NCI-H128 (cell line): ENCODE data around the gene SV2A.

Experiments
- DNase-seq: peaks from one replicate; lab custom pipeline; 2025; ENCODE audit not compliant: unreplicated experiment; lab: John Stamatoyannopoulos, UW

Gene SV2A

DNA sequence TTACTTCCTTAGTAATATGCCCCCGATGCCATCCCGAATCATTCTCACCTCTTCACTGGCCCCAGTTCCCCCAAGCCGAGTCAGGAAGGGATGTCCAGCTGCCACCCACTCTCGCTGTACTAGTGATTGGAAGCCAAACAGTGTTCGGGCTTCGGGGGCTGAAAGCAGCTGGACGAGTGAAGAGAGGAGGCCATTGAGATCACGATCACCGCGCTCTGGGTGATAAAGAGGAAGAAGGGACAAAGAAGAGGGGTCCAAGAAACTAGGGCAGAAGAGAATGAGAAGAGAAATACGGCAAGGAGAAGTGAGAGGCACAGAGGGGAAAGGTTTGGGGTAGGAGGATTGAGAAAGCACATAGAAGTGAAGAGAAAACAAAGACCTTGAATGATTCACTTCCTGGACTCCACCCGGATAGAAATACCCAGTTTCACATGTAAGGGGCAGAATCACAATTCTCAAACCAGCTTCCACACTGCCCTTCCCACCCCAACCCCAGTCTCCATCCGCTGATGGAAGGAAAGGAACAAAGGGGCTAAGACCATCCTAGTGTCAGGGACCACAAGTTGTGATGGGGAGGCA is 13.7 kb upstream of the SV2A start:
- DNase-seq: no peak

DNA sequence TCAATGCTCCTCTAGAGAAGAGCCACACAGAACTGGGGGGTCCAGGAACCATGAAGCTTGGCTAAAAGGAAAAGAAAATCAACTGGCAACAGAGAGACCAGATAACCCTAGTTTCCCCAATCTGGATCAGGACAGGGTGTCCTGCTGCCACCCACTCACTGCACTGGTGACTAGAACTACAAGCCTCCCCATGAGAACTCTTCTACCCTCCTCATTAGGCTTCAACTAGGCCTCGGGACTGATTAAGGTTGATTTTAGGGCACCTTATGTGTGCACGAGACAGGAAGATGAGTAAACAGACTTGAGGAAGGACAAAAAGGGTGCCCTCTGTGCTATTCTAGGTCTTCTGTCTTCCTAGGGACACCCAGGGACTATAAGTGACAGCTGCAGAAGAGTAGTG is 12.2 kb upstream of the SV2A start:
- DNase-seq: no peak

DNA sequence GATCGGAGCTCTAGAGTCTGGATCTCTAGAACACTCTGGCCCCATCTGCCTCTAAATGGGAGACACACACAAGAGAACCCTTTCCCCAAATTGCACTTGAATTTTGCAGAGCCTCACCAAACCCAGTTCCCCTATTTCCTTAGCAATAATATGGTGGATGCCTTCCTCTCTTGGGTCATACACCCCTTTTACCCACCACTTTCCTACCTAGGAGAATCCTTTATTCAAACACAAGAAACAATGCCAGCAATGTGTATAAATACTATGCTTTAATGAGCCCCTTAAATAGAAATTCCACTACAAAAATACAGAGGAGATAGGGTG is 10.7 kb upstream of the SV2A start:
- no peak for DNase-seq

DNA sequence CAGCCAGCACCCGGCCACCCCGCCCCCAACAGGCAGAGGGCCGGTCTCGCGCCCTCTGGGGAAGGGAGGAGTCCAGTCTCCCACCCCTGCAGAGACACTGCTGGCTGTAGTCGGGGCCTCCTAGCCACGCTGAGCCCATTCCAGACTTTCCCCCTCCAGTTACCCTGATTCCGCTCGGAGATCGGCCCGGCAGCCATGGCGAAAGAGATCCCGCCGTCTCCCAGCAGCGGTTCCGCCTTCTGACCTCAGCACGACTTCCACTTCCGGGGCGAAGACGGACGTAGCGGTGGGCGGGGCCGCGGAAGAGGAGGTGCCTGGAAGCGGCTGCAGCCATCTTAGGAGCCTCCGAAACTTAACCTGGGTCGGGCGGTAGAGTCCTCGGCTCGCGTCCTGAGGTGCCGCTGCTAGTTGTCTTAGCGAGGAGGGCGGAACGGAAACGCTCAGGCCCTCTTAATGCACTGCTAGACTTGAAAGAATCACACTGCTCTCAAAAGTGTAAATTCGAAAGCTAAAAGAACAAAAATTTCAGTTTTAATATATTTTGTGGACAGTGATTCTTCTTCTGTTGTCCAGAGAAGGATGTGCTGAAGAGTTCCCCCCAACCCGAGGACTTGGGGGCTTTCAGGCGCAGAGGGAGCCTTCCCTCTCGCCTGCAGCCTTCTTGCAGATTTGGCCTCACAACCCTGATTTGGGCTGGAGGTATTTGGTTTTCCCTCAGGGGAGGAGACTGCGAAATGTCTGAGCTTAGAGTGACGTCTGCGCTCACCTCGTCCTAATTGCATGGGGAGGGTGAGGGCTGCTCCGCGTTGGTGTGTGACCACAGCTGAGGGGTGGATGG is 10.1 kb upstream of the SV2A start, which contains the start of gene SF3B4:
Gene SF3B4 (minus strand): TSS at position 241 of the 838 bp plus-strand sequence. CDS start 44 bp downstream, at position 197.
- peak; percentile 93 for DNase-seq

DNA sequence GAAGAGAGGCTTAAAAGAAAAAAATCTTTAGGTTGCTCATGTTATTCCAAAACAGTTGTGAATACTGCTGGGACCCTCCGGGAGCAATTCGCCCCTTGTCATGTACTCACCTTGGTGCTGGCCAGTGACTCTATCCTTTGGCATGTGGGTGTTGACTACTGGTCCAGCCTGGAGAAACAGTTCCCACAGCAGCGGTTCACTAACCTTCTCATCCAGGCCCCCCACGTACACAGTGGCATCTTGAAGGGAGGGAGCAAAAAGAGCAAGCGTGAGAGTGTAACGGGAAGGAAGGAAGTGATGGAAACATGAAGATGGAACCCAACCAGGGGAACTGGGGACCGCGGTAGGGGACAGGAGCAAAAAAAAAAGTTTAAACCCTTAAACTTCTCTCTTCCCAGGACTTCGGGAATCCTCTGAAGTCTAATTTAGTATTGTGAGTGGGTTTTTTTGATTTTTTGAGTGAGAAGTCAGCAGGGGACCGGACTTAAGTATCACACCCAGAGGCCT is 9.5 kb upstream of the SV2A start:
- no peak for DNase-seq

DNA sequence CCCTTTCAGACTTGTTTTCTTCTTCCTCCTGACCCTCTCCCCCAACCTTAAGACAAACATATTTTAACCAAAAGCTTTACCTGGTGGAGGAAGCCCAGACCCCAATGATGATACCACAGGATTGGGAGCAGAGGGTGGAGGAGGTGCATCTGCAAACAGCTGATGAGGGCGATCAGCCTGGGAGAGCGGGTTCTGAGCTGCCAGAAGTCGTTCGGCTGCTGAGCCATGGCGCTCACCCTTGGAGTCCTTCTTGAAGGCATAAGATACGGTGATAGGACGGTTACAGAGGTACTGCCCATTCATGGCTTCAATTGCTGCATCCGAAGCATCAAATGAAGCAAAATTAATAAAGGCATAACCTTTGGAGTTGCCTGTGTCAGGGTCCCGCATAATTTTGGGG is 8.7 kb upstream of the SV2A start:
- no peak for DNase-seq

DNA sequence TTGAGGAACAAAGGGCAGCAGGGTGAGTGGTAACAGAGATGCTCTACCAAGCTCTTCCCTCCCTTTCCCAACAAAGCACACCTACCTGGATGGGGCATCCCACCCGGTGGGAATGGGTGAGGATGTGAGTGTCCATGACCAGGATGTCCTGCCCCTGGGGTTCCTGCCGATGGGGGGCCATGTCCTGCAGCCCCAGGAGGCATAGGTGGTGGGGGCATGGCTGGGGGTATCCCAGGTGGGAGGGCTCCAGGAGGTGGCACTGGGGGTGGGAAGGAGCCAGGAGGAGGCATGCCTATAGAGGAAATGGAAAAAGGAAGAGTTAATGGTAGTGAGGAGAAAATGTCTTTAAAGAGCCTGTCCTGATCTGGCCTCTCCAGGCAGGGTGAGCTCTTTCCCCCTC is 8.1 kb upstream of the SV2A start:
- DNase-seq: no peak

DNA sequence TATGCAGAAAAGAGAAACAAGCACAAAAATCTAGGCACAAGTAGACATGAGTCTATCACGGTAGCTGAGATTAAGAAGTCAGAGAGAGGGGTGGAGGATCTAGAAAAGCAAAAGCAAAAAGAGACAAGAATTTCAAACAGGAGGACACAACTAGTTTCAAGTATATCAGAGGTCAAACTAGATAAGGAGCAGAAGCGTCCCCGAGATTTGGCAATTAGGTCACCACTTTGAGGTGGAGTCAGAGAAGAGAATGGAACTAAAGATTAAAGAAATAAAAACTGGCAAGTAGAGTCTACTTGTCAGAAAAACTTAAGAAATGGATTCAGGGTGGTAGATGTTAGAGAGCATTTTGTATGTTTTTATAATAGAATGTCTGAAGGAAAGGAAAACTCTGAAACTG is 7.7 kb upstream of the SV2A start:
- DNase-seq: no peak

DNA sequence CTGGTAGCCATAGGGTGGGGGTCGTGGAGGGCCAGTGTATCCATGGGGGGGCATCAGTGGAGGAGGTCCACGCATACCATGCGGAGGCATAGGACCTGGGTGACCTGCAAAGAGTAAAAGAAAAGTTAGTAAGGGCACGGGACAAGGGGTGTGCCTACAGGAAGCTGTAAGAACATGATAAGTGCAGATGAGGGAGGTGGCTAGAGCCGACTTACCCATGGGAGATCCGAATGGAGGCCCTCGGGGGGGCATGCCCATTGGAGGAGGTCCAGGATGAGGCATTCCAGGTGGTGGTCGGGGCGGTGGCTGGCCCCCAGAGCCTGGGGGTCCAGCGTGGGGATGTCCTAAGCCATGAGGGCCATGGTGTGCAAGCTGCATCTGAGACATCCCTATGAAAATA is 6.0 kb upstream of the SV2A start:
- no peak for DNase-seq

DNA sequence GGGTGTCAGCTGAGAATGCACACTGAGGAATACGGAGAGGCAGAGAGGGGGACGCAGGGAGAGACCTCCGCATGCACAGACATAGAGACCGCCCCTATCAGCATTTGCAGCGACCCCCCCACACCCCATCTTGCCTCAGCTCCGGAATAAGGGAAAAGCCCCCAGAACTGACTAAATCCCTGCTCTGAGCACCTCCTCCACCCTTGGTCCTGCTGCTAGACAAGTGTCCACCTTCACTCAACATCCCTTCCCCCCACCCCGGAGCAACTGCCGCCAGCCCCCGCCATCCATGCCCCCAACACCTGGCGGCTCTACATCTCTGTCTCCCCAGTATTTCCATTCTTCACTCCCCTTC is 769 bp downstream of the SV2A start:
- no peak for DNase-seq

DNA sequence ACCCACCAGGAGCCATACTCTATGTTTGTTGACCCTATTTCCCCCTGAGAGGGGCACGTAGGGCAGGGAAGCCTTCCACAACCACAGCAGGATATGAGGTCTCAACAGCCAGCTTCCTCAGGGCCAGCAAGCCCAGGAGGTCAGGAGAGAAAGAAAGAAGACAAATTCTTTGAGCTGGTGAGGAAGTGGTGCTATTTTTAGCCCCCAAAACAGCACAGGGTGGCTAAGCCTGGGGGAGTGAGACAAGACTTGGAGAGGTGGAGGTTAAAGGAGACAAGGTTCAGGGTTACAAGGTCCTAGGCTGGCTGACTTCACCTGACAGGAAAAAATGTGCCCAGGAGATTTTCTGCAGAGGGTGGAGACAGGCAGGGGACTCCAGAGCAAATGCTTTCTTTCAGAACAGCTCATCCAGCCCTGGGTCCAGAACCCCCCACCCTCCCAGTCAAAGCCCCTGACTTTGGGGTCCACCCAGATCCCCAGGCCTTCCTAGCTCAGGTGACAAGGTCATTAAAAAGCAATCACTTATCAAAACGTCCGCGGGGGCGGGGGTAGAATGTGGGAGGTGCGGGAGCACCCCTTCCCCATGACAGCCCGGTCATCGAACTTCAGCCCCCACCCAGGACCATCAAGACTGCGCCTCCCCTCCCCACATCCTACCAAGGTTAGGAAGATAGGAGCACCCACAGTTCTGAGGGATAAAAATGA is 1.3 kb downstream of the SV2A start:
- no peak for DNase-seq

DNA sequence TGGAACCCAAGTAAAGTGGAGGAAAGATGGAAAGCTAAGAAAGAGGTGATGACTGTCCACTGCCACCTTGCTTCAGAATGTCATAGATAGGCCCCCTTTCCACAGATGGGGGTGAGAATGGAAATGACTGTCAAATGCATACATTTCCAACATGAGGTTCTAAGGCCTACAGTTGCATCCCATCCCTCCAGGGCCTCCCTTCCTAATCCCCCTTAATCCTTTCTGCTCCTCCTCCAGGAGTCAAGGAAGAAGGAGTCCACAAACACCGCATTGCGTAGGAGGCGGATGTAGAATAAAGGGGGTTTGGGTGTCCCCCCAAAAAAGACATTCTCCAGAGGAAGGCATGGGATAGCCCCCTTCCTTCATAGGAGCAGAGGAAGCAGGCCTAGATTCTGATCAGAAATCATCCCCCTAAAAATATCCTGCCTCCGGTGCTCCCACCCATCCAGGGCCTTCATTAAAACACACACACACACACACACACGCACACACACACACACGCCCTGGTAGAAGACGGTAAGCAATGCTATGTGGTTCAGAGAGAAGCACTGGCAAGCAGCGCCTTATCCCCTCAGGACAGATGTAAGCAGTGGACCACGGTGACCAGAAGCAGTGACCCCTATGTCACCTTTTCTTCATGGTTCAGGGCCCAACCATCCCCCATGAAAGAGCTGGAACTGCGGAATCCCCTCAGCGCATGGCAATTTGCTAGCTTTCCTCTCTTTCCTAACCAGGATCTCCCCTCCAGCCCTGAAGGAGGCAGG is 2.0 kb downstream of the SV2A start:
- no peak for DNase-seq

DNA sequence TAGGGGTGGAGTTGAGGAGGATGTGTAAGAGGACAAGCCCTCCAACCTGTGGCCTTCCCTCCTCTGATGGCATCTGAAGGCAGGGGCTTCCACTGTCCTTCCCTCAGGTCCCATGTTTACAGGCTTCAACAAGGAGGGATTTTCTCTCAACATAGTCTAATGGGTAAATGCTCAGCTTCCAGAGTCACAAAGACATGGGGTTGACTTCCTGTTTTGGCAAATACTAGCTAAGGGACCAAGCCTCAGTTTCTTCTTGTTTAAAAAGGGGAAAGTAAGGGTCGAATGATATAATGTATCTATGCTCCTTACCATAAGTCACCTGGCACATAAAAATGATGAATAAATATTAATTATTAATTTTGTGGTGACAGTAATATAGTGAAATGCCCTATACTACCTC is 3.1 kb downstream of the SV2A start:
- DNase-seq: no peak

DNA sequence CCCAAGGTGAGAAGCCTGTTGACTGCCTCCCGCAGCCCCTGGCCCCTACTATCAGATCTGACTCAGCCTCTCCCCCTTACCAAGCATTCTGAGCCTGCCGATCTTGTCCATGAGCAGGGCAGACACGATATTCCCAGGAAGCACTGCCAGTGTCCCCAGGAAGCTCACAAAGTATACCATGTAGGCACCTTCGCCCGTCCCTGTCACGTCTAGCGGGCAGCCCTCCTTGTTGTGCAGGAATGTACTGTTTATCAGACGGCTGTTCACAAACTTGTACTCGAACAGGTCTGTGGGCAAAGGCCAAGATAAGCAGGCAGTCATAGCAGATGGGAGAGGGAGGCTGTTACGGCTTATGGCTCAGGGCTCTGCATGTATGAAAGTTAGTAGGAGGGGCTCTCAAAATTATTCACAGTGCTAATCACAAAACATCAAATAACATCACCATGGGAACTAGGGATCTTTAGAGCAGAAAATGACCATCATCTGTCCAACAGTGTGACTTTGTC is 11.0 kb downstream of the SV2A start:
- no peak for DNase-seq

DNA sequence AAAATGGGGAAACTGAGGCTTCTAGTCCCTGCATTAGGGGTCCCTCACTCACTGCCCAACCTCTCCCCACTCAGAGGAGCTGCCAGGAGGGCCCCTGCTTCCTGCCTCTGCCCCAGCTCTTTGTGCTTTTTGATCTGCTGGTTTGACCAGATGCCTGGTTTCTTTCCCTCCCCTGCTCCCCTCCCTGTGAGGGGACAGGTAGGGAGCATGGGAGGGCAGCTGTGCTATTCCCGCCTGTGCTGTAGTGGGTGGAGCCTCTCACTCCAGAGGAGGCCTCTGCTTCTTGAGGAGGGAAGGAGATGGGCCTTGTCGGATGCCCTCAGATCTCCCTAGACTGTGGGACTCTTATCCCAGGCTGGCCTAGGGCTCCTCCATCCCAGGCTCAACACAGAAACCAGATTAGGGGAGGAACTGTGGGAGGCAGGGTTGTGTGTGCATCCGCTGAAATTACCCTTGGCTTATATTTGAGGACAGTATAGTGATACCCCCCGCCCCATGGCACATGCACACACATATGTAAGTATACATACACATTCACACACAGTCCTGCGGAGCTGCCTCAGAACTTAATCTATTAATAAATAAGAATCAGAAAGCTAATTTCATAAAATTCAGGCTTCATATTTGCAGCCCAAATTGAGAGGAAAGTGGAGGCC is 13.7 kb downstream of the SV2A start:
- no peak for DNase-seq

DNA sequence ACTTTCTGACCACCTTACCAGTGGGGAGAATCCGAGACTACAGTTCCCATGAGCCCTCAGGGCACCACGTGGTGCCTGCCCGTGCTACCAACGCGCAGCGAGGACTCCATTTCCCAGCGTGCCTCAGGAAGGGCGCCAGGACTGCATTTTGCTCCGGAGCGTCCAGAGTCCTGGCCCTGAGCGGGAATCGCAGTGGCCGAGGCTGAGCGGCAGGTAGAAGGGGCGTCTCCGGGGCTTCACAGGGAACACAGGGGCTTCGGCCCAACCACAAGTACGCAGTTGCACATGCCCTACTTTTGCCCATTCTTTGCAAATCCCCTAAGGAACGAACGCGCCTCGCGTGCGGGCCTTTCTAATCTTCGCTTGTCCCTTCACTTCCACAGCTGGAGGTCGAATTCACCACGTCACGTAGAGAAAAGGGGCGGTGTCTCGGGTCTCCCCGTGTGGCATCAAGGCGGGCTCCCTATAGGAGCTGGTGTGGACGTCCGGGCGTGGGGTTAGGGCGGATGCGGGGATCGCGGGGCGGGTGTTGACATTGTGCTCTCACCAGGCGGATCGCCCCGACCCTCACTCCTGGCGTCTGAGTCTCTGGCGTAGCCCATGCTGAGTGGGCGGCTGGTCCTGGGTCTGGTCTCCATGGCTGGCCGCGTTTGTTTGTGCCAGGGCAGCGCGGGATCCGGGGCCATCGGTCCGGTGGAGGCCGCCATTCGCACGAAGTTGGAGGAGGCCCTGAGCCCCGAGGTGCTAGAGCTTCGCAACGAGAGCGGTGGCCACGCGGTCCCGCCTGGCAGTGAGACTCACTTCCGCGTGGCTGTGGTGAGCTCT is 18.0 kb downstream of the SV2A start, which contains the start of gene BOLA1:
Gene BOLA1 (plus strand): TSS at position 109 of the 825 bp plus-strand sequence. CDS start 492 bp downstream, at position 601.
- peak; percentile 94 for DNase-seq

DNA sequence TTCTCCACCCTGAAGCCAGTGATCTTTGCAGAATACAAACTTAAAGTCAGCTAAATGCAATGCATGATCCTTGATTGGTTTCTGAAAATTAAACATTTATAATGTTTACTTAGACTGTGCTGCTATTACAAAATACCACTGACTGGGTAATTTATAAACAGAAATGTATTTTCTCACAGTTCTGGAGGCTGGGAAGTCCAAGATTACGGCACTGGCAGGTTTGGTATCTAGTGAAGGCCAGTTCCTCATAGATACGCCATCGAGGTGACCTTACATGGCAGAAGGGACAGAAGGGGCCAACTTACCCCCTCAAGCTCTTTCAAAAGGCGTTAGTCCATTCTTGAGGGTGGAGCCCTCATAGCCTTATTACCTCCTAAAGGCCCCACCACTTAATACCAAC is 21.1 kb downstream of the SV2A start:
- DNase-seq: no peak

DNA sequence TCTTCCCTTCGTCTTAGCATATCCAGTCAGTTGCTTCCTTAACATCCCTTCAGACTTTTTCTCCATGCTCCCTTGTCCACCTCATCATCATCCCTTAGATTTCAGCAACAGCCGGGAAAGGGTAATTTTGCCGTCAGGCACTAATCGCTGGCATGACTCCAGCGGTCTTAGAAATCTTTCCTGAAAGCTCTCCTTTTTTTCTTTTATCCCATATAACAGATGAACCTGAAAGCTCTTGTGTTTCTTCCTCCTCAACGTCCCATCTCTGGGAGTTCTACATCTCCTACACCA is 28.7 kb downstream of the SV2A start:
- DNase-seq: no peak

DNA sequence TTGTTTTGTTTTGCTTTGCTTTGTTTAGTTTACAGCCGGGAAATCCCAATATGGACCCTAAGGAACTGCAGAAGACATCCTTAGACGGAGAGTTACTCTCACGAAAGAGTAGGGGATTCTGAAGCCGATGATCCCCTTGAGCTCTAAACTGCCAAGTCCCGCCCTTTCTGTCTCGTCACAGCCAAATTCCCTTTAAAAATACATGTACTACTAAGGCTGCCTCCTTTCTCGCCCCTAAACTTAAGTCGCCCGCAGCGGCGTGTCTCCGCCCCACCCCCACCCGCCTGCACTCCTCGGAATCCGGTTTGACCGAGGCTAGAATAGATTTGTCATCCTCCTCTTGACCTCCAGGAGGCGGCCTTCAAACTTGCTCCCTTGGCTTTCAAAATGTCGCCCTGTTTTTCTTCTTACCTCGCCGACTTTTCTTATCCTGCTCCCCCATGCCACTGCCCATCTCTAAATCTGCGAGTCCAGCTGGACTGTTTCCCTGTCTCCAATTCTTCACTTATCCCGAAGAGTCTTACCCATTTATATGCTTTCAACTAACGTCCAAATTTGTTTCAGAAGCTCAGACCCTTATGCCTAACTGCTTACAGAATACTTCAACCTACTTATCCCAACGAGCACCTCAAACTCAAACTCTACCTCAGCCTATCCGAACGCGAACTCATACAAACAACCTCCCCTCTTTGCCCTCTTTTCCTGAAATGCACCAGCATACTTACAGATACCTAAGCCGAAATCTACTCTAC is 29.2 kb downstream of the SV2A start:
- DNase-seq: peak; percentile 26
